Glutamatergic neuron (in vitro differentiated cells): ENCODE data around the gene TLX2. TPM values are rescaled to one million over a fixed set of nuclear protein-coding genes. Genes with fewer than 3 reads are reported as not detected.

Experiments used
- DNase-seq: peaks from one replicate; pipeline ENCODE4 v3.0.0; 2022
- H3K27ac Mint-ChIP-seq: one replicate; pipeline ENCODE4 v1.8.0; 2020; ENCODE audit warnings: mild to moderate bottlenecking, mixed read lengths, inconsistent platforms; ENCODE audit not compliant: unreplicated experiment
- H3K27me3 Mint-ChIP-seq: one replicate; pipeline ENCODE4 v1.8.0; 2020; ENCODE audit warnings: mild to moderate bottlenecking, moderate library complexity, mixed read lengths, inconsistent platforms; ENCODE audit not compliant: unreplicated experiment
- H3K36me3 Mint-ChIP-seq: one replicate; pipeline ENCODE4 v1.8.0; 2020; ENCODE audit warnings: mild to moderate bottlenecking, mixed read lengths, inconsistent platforms; ENCODE audit not compliant: unreplicated experiment
- H3K4me1 Mint-ChIP-seq: one replicate; pipeline ENCODE4 v1.8.0; 2020; ENCODE audit warnings: mild to moderate bottlenecking, low read depth, mixed read lengths, inconsistent platforms; ENCODE audit not compliant: unreplicated experiment
- H3K4me3 Mint-ChIP-seq: one replicate; pipeline ENCODE4 v1.8.0; 2020; ENCODE audit warnings: mild to moderate bottlenecking, mixed read lengths, inconsistent platforms; ENCODE audit not compliant: unreplicated experiment
- H3K9me3 Mint-ChIP-seq: one replicate; pipeline ENCODE4 v1.8.0; 2020; ENCODE audit warnings: mild to moderate bottlenecking, moderate library complexity, mixed read lengths, inconsistent platforms; ENCODE audit not compliant: unreplicated experiment
- CTCF ChIP-seq: fragments of 200-600 bp; sonication (generic); IDR thresholded peaks from one replicate; pipeline ENCODE4 v1.5.0; 2021; ENCODE audit not compliant: partially characterized antibody, unreplicated experiment
- total RNA-seq: library from RNA; stranded (reverse); fragmentation: NEBNext Ultra II Directional; extraction: Animal tissue kit (Norgen Biotek cat#: 25700); gene quantifications from one replicate; pipeline ENCODE4 v1.2.1, GENCODE V29; 2021; ENCODE audit not compliant: unreplicated experiment

Gene TLX2
- total RNA-seq, 1 donor from 2014 or later = 21.2 TPM

GRCh38 chr2:74510272-74510671 lies 4.0 kb upstream of the TLX2 start:
- TF ChIP-seq CTCF = no peak
- peak overlapping the region; percentile 9 for H3K4me3 Mint-ChIP-seq

GRCh38 chr2:74511104-74511989 lies 2.9 kb upstream of the TLX2 start:
- peak overlapping the region; percentile 52 for H3K27ac Mint-ChIP-seq
- H3K4me1 Mint-ChIP-seq = peaks cover 20% of the 10 kb centered on the region
- H3K36me3 Mint-ChIP-seq = peaks cover under 1% of the 10 kb centered on the region
- no peak for TF ChIP-seq CTCF
- peaks cover 29% of the 10 kb centered on the region for H3K27me3 Mint-ChIP-seq
- peaks cover 32% of the 10 kb centered on the region for H3K9me3 Mint-ChIP-seq
- H3K4me3 Mint-ChIP-seq = no peak overlapping the region
- DNase-seq = no peak

More at GRCh38 chr2:74510272-74510671, 4.0 kb upstream of the TLX2 start:
- no peak for DNase-seq
- Mint-ChIP-seq H3K27ac (no peak overlapping the region), H3K36me3 (no peaks in the 10 kb centered on the region), H3K4me1 (peaks cover 20% of the 10 kb centered on the region), H3K27me3 (peaks cover 29% of the 10 kb centered on the region), H3K9me3 (peaks cover 32% of the 10 kb centered on the region)

GRCh38 chr2:74512744-74513604 lies 1.3 kb upstream of the TLX2 start:
- DNase-seq = peak; percentile 42
- Mint-ChIP-seq H3K27ac (peak overlapping the region; percentile 52), H3K9me3 (peaks cover 25% of the 10 kb centered on the region), H3K4me3 (peak overlapping the region; percentile 78), H3K27me3 (peaks cover 29% of the 10 kb centered on the region), H3K36me3 (peaks cover 8% of the 10 kb centered on the region), H3K4me1 (peaks cover 15% of the 10 kb centered on the region)
- no peak for TF ChIP-seq CTCF

GRCh38 chr2:74513605-74514367 lies 464 bp upstream of the TLX2 start:
- no peak for TF ChIP-seq CTCF
- H3K27me3 Mint-ChIP-seq = peaks cover 28% of the 10 kb centered on the region
- DNase-seq = peak; percentile 34
- H3K4me1 Mint-ChIP-seq = peaks cover 7% of the 10 kb centered on the region
- no peak overlapping the region for H3K27ac Mint-ChIP-seq
- H3K9me3 Mint-ChIP-seq = peaks cover 18% of the 10 kb centered on the region
- peak overlapping the region; percentile 78 for H3K4me3 Mint-ChIP-seq
- peaks cover 8% of the 10 kb centered on the region for H3K36me3 Mint-ChIP-seq
